ENCODE results near the gene VPS37B. TPM values are rescaled to one million over a fixed set of nuclear protein-coding genes. Genes with fewer than 3 reads are reported as not detected.

The VPS37B gene
- total RNA-seq, 1 experiment from 2014 or later, result 37.6 TPM

GRCh38 chr12:122887819-122888212 lies 8.1 kb downstream of the VPS37B start:
- Mint-ChIP-seq H3K4me3 (ENCODE audit: unreplicated experiment) (peak overlapping the region; percentile 56), H3K27me3 (ENCODE audit: insufficient read depth, unreplicated experiment) (no peaks in the 10 kb centered on the region), H3K9me3 (ENCODE audit: unreplicated experiment) (no peaks in the 10 kb centered on the region), H3K27ac (ENCODE audit: low read depth, unreplicated experiment) (peak overlapping the region; percentile 99), H3K4me1 (ENCODE audit: insufficient read depth, unreplicated experiment) (peaks cover 47% of the 10 kb centered on the region), H3K36me3 (ENCODE audit: insufficient read depth, unreplicated experiment) (peaks cover 10% of the 10 kb centered on the region)
- intact Hi-C loops (cut with micrococcal nuclease), result loop anchor here (1.0 to 2.0 kb wide), 2 partner anchors 29 to 58 kb away; no protein-coding TSS in a partner anchor
- no peak for DNase-seq (ENCODE audit: unreplicated experiment)
- CTCF ChIA-PET, result interaction anchor here (0.7 to 2.7 kb wide), 9 partner anchors 10 to 59 kb away, joined by 3 to 16 read pairs (median 7); no protein-coding TSS in a partner anchor
- BruUV-seq (replicated peaks), result TSS peak; percentile 73
- POLR2A ChIA-PET, result interaction anchor here (0.6 to 14.8 kb wide), 24 partner anchors 9 to 417 kb away, joined by 3 to 240 read pairs (median 4); partner anchors contain the start of genes ABCB9, HIP1R, MPHOSPH9 and MTRFR
- no peak for TF ChIP-seq CTCF (IDR thresholded peaks at IDR 0.05; ENCODE audit: unreplicated experiment)

GRCh38 chr12:122886851-122887818 lies 8.8 kb downstream of the VPS37B start:
- intact Hi-C loops (cut with micrococcal nuclease), result no loop called here
- Mint-ChIP-seq H3K4me3 (ENCODE audit: unreplicated experiment) (peak overlapping the region; percentile 56), H3K9me3 (ENCODE audit: unreplicated experiment) (no peaks in the 10 kb centered on the region), H3K4me1 (ENCODE audit: insufficient read depth, unreplicated experiment) (peaks cover 43% of the 10 kb centered on the region), H3K27ac (ENCODE audit: low read depth, unreplicated experiment) (peak overlapping the region; percentile 99), H3K27me3 (ENCODE audit: insufficient read depth, unreplicated experiment) (no peaks in the 10 kb centered on the region), H3K36me3 (ENCODE audit: insufficient read depth, unreplicated experiment) (peaks cover 15% of the 10 kb centered on the region)
- TF ChIP-seq CTCF (IDR thresholded peaks at IDR 0.05; ENCODE audit: unreplicated experiment), result no peak
- CTCF ChIA-PET, result interaction anchor here (1.5 to 2.7 kb wide), 3 partner anchors 20 to 28 kb away, joined by 3 to 16 read pairs (median 11); no protein-coding TSS in a partner anchor
- DNase-seq (ENCODE audit: unreplicated experiment), result peak; percentile 87
- BruUV-seq (replicated peaks), result no TSS peak
- POLR2A ChIA-PET, result interaction anchor here (0.6 to 14.8 kb wide), 20 partner anchors 9 to 815 kb away, joined by 3 to 240 read pairs (median 7); partner anchors contain the start of genes ABCB9, HIP1R, OGFOD2 and VPS37B

DNA sequence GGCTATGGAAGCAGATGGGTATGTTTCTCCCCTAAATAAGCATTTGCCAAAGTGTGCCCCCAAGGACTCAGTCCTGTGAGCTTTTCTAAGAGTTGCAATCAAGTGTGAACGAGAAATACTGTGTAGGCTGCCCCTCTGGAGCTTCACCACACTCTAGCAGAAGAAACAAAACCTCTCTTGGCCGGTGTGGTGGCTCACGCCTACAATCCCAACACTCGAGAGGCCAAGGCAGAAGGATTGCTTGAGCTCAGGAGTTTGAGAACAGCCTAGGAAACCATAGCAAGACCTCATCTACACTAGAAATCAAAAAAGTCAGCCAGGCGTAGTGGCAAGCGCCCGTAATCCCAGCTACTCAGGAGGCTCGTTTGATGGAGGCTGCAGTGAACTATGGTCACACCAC lies 9.8 kb downstream of the VPS37B start:
- TF ChIP-seq CTCF (IDR thresholded peaks at IDR 0.05; ENCODE audit: unreplicated experiment), result no peak
- intact Hi-C loops (cut with micrococcal nuclease), result no loop called here
- no peak for DNase-seq (ENCODE audit: unreplicated experiment)
- Mint-ChIP-seq H3K27me3 (ENCODE audit: insufficient read depth, unreplicated experiment) (no peaks in the 10 kb centered on the region), H3K4me1 (ENCODE audit: insufficient read depth, unreplicated experiment) (peaks cover 34% of the 10 kb centered on the region), H3K36me3 (ENCODE audit: insufficient read depth, unreplicated experiment) (peaks cover 15% of the 10 kb centered on the region), H3K4me3 (ENCODE audit: unreplicated experiment) (no peak overlapping the region), H3K9me3 (ENCODE audit: unreplicated experiment) (no peaks in the 10 kb centered on the region), H3K27ac (ENCODE audit: low read depth, unreplicated experiment) (peak overlapping the region; percentile 99)
- CTCF ChIA-PET, result interaction anchor here (0.7 kb wide), 1 partner anchor 8 kb away, joined by 3 read pairs; no protein-coding TSS in a partner anchor
- no TSS peak for BruUV-seq (replicated peaks)
- POLR2A ChIA-PET, result interaction anchor here (1.1 to 14.8 kb wide), 9 partner anchors 10 to 80 kb away, joined by 3 to 240 read pairs (median 10); partner anchors contain the start of genes ABCB9, HIP1R and VPS37B

GRCh38 chr12:122884860-122885259 lies 11.1 kb downstream of the VPS37B start:
- Mint-ChIP-seq H3K27ac (ENCODE audit: low read depth, unreplicated experiment) (no peak overlapping the region), H3K4me3 (ENCODE audit: unreplicated experiment) (no peak overlapping the region), H3K9me3 (ENCODE audit: unreplicated experiment) (no peaks in the 10 kb centered on the region), H3K27me3 (ENCODE audit: insufficient read depth, unreplicated experiment) (no peaks in the 10 kb centered on the region), H3K4me1 (ENCODE audit: insufficient read depth, unreplicated experiment) (peaks cover 36% of the 10 kb centered on the region), H3K36me3 (ENCODE audit: insufficient read depth, unreplicated experiment) (peaks cover 22% of the 10 kb centered on the region)
- no peak for DNase-seq (ENCODE audit: unreplicated experiment)
- no TSS peak for BruUV-seq (replicated peaks)
- intact Hi-C loops (cut with micrococcal nuclease), result no loop called here
- no peak for TF ChIP-seq CTCF (IDR thresholded peaks at IDR 0.05; ENCODE audit: unreplicated experiment)
- POLR2A ChIA-PET, result interaction anchor here (0.7 to 14.8 kb wide), 8 partner anchors 12 to 90 kb away, joined by 3 to 240 read pairs (median 8); partner anchors contain the start of genes ABCB9, OGFOD2 and VPS37B
- CTCF ChIA-PET, result no interaction called here

All from MCF 10A (cell line).